ENCODE measurements around the gene HCN2.

The HCN2 gene

DNA sequence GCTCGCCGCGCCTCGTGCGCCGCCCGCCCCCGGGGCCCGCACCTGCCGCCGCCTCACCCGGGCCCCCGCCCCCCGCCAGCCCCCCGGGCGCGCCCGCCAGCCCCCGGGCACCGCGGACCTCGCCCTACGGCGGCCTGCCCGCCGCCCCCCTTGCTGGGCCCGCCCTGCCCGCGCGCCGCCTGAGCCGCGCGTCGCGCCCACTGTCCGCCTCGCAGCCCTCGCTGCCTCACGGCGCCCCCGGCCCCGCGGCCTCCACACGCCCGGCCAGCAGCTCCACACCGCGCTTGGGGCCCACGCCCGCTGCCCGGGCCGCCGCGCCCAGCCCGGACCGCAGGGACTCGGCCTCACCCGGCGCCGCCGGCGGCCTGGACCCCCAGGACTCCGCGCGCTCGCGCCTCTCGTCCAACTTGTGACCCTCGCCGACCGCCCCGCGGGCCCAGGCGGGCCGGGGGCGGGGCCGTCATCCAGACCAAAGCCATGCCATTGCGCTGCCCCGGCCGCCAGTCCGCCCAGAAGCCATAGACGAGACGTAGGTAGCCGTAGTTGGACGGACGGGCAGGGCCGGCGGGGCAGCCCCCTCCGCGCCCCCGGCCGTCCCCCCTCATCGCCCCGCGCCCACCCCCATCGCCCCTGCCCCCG is 26.5 kb downstream of the HCN2 start:
- no peak overlapping the region for H4K12ac ChIP-seq (ENCODE audit: low read depth, low read length)
- H3K4me3 ChIP-seq (ENCODE audit: low read depth, low read length) = no peak overlapping the region
- no peak overlapping the region for H3K18ac ChIP-seq (ENCODE audit: low read length)
- no peaks in the 10 kb centered on the region for H3K4me1 ChIP-seq (ENCODE audit: control insufficient read depth in 1 of 2, insufficient read depth in 2 of 2, low read length in 2 of 2)
- H2BK12ac ChIP-seq (ENCODE audit: low read length) = no peak overlapping the region
- no peaks in the 10 kb centered on the region for H3K79me2 ChIP-seq (ENCODE audit: control insufficient read depth, insufficient read depth, low read length, poor library complexity)
- no peak overlapping the region for H2AFZ ChIP-seq (ENCODE audit: insufficient read depth, low read length, poor library complexity)
- H3K14ac ChIP-seq (ENCODE audit: low read length) = no peak overlapping the region
- H3K4me2 ChIP-seq (ENCODE audit: low read length) = no peak overlapping the region
- no peak overlapping the region for H4K8ac ChIP-seq (ENCODE audit: low read depth, low read length)
- peaks cover 48 to 58% of the 10 kb centered on the region in 2 experiments for H3K36me3 ChIP-seq (ENCODE audit: control insufficient read depth in 1 of 2, insufficient read depth in 2 of 2, low read length in 2 of 2)
- H4K91ac ChIP-seq (ENCODE audit: low read depth, low read length) = no peak overlapping the region
- no peak overlapping the region for H2BK120ac ChIP-seq (ENCODE audit: insufficient read depth, low read length, poor library complexity)
- H3K9ac ChIP-seq (ENCODE audit: low read length) = no peak overlapping the region
- H3K23ac ChIP-seq (ENCODE audit: low read length) = no peak overlapping the region
- no peak overlapping the region for H2BK5ac ChIP-seq (ENCODE audit: low read depth, low read length, poor library complexity)
- H3K79me1 ChIP-seq (ENCODE audit: low read length) = no peaks in the 10 kb centered on the region
- no peak for DNase-seq
- no peak overlapping the region for H3K27ac ChIP-seq (ENCODE audit: low read depth, low read length)
- no CpG with 5 or more reads among the region's 97 CpGs for WGBS (ENCODE audit: extremely low coverage, insufficient coverage, insufficient read length)
- no peak overlapping the region for H2AK5ac ChIP-seq (ENCODE audit: low read length)
- H3K4ac ChIP-seq (ENCODE audit: low read depth, low read length) = no peak overlapping the region
- H3K9me3 ChIP-seq (ENCODE audit: insufficient read depth, low read depth, low read length) = peaks cover 4% of the 10 kb centered on the region
- H3K27me3 ChIP-seq (ENCODE audit: insufficient read depth, low read length) = no peaks in the 10 kb centered on the region

GRCh38 chr19:616747-617526 is 27.3 kb downstream of the HCN2 start:
- Histone ChIP-seq H3K18ac (ENCODE audit: low read length) (no peak overlapping the region), H2BK5ac (ENCODE audit: low read depth, low read length, poor library complexity) (no peak overlapping the region), H2AK5ac (ENCODE audit: low read length) (no peak overlapping the region), H4K91ac (ENCODE audit: low read depth, low read length) (no peak overlapping the region), H3K4me3 (ENCODE audit: low read depth, low read length) (no peak overlapping the region), H3K9ac (ENCODE audit: low read length) (no peak overlapping the region), H3K4ac (ENCODE audit: low read depth, low read length) (no peak overlapping the region), H2BK120ac (ENCODE audit: insufficient read depth, low read length, poor library complexity) (no peak overlapping the region), H3K27me3 (ENCODE audit: insufficient read depth, low read length) (no peaks in the 10 kb centered on the region), H4K8ac (ENCODE audit: low read depth, low read length) (no peak overlapping the region), H3K79me2 (ENCODE audit: control insufficient read depth, insufficient read depth, low read length, poor library complexity) (no peaks in the 10 kb centered on the region), H3K9me3 (ENCODE audit: insufficient read depth, low read depth, low read length) (peaks cover 4% of the 10 kb centered on the region), H3K4me2 (ENCODE audit: low read length) (no peak overlapping the region), H2BK12ac (ENCODE audit: low read length) (no peak overlapping the region), H3K4me1 (ENCODE audit: control insufficient read depth in 1 of 2, insufficient read depth in 2 of 2, low read length in 2 of 2) (no peaks in the 10 kb centered on the region), H3K23ac (ENCODE audit: low read length) (no peak overlapping the region), H3K36me3 (ENCODE audit: control insufficient read depth in 1 of 2, insufficient read depth in 2 of 2, low read length in 2 of 2) (peaks cover 56 to 65% of the 10 kb centered on the region in 2 experiments), H2AFZ (ENCODE audit: insufficient read depth, low read length, poor library complexity) (no peak overlapping the region), H4K12ac (ENCODE audit: low read depth, low read length) (no peak overlapping the region), H3K14ac (ENCODE audit: low read length) (no peak overlapping the region), H3K79me1 (ENCODE audit: low read length) (no peaks in the 10 kb centered on the region), H3K27ac (ENCODE audit: low read depth, low read length) (no peak overlapping the region)
- DNase-seq = no peak
- WGBS (ENCODE audit: extremely low coverage, insufficient coverage, insufficient read length) = no CpG with 5 or more reads among the region's 58 CpGs

DNA sequence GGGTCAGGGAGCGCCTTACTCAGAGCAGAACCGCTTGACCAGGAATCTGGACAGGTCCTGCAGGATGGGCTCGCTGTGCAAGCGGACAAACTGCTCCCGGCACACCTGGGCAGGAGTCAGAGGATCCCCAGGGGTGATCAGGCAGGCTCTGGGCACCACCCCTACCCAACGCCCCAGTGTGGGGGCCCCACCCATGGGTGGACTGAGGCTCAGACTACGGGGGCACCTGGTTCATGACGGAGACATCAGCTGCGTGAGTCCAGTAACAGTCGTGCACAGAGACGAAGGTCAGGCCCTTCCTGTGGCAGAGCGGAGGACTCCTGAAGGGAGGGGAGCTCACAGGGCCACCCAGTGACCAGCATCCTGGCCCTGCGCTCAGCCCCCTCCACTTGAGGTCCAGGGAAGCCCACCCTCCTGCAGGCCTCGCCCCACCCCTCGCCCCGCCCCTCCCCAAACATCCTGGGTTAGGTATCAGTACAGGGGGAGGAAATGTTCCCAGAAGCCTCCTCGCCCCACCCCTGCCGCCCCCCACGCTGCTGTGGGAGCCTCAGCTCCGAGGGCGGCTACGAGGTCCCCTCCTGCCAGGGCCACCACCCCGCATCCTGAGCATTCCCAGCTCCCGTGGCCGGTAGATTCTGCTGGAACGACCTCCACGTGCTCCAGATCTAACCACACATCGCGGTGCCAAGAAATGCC is 28.0 kb downstream of the HCN2 start:
- Histone ChIP-seq H3K4me3 (ENCODE audit: low read depth, low read length) (no peak overlapping the region), H3K4ac (ENCODE audit: low read depth, low read length) (no peak overlapping the region), H3K14ac (ENCODE audit: low read length) (no peak overlapping the region), H3K36me3 (ENCODE audit: control insufficient read depth in 1 of 2, insufficient read depth in 2 of 2, low read length in 2 of 2) (peaks cover 61 to 71% of the 10 kb centered on the region in 2 experiments), H3K79me2 (ENCODE audit: control insufficient read depth, insufficient read depth, low read length, poor library complexity) (no peaks in the 10 kb centered on the region), H2AK5ac (ENCODE audit: low read length) (no peak overlapping the region), H2BK5ac (ENCODE audit: low read depth, low read length, poor library complexity) (no peak overlapping the region), H3K9me3 (ENCODE audit: insufficient read depth, low read depth, low read length) (peaks cover 4% of the 10 kb centered on the region), H2BK120ac (ENCODE audit: insufficient read depth, low read length, poor library complexity) (no peak overlapping the region), H4K12ac (ENCODE audit: low read depth, low read length) (no peak overlapping the region), H2BK12ac (ENCODE audit: low read length) (no peak overlapping the region), H3K27me3 (ENCODE audit: insufficient read depth, low read length) (no peaks in the 10 kb centered on the region), H3K4me2 (ENCODE audit: low read length) (no peak overlapping the region), H2AFZ (ENCODE audit: insufficient read depth, low read length, poor library complexity) (no peak overlapping the region), H3K79me1 (ENCODE audit: low read length) (no peaks in the 10 kb centered on the region), H3K4me1 (ENCODE audit: control insufficient read depth in 1 of 2, insufficient read depth in 2 of 2, low read length in 2 of 2) (no peaks in the 10 kb centered on the region), H3K27ac (ENCODE audit: low read depth, low read length) (no peak overlapping the region), H3K9ac (ENCODE audit: low read length) (no peak overlapping the region), H4K91ac (ENCODE audit: low read depth, low read length) (no peak overlapping the region), H4K8ac (ENCODE audit: low read depth, low read length) (no peak overlapping the region), H3K18ac (ENCODE audit: low read length) (no peak overlapping the region), H3K23ac (ENCODE audit: low read length) (no peak overlapping the region)
- DNase-seq = no peak
- WGBS (ENCODE audit: extremely low coverage, insufficient coverage, insufficient read length) = no CpG with 5 or more reads among the region's 29 CpGs

- Histone ChIP-seq H3K79me2 (ENCODE audit: control insufficient read depth, insufficient read depth, low read length, poor library complexity) (no peaks in the 10 kb centered on the region), H3K27ac (ENCODE audit: low read depth, low read length) (no peak overlapping the region), H3K14ac (ENCODE audit: low read length) (no peak overlapping the region), H2AFZ (ENCODE audit: insufficient read depth, low read length, poor library complexity) (no peak overlapping the region), H2AK5ac (ENCODE audit: low read length) (no peak overlapping the region), H3K4me3 (ENCODE audit: low read depth, low read length) (no peak overlapping the region), H4K8ac (ENCODE audit: low read depth, low read length) (no peak overlapping the region), H2BK5ac (ENCODE audit: low read depth, low read length, poor library complexity) (no peak overlapping the region), H3K18ac (ENCODE audit: low read length) (no peak overlapping the region), H3K27me3 (ENCODE audit: insufficient read depth, low read length) (no peaks in the 10 kb centered on the region), H3K36me3 (ENCODE audit: control insufficient read depth in 1 of 2, insufficient read depth in 2 of 2, low read length in 2 of 2) (peaks cover 66 to 71% of the 10 kb centered on the region in 2 experiments), H3K4me2 (ENCODE audit: low read length) (no peak overlapping the region), H2BK12ac (ENCODE audit: low read length) (no peak overlapping the region), H4K91ac (ENCODE audit: low read depth, low read length) (no peak overlapping the region), H3K9me3 (ENCODE audit: insufficient read depth, low read depth, low read length) (peaks cover 4% of the 10 kb centered on the region), H2BK120ac (ENCODE audit: insufficient read depth, low read length, poor library complexity) (no peak overlapping the region), H3K23ac (ENCODE audit: low read length) (no peak overlapping the region), H3K79me1 (ENCODE audit: low read length) (no peaks in the 10 kb centered on the region), H3K4ac (ENCODE audit: low read depth, low read length) (no peak overlapping the region), H4K12ac (ENCODE audit: low read depth, low read length) (no peak overlapping the region), H3K4me1 (ENCODE audit: control insufficient read depth in 1 of 2, insufficient read depth in 2 of 2, low read length in 2 of 2) (no peaks in the 10 kb centered on the region), H3K9ac (ENCODE audit: low read length) (no peak overlapping the region)
- no CpG with 5 or more reads among the region's 19 CpGs for WGBS (ENCODE audit: extremely low coverage, insufficient coverage, insufficient read length)
- no peak for DNase-seq
These were observed 28.6 kb downstream of the HCN2 start for GRCh38 chr19:618247-618619.

Measured in trophoblast cell (in vitro differentiated cells and primary cell).